Glutamatergic neuron (in vitro differentiated cells): ENCODE measurements around the gene GADD45GIP1. TPM values are rescaled to one million over a fixed set of nuclear protein-coding genes. Genes with fewer than 3 reads are reported as not detected.
"Not testable (repeated sequence)": the region's sequence is repeated elsewhere in the genome, so short reads cannot be mapped to it uniquely, and the experiment has no call there.

Source experiments
- DNase-seq: peaks from one replicate; pipeline ENCODE4 v3.0.0; 2022
- H3K27ac Mint-ChIP-seq: one replicate; pipeline ENCODE4 v1.8.0; 2020; ENCODE audit warnings: mild to moderate bottlenecking, mixed read lengths, inconsistent platforms; ENCODE audit not compliant: unreplicated experiment
- H3K27me3 Mint-ChIP-seq: one replicate; pipeline ENCODE4 v1.8.0; 2020; ENCODE audit warnings: mild to moderate bottlenecking, moderate library complexity, mixed read lengths, inconsistent platforms; ENCODE audit not compliant: unreplicated experiment
- H3K36me3 Mint-ChIP-seq: one replicate; pipeline ENCODE4 v1.8.0; 2020; ENCODE audit warnings: mild to moderate bottlenecking, mixed read lengths, inconsistent platforms; ENCODE audit not compliant: unreplicated experiment
- H3K4me1 Mint-ChIP-seq: one replicate; pipeline ENCODE4 v1.8.0; 2020; ENCODE audit warnings: mild to moderate bottlenecking, low read depth, mixed read lengths, inconsistent platforms; ENCODE audit not compliant: unreplicated experiment
- H3K4me3 Mint-ChIP-seq: one replicate; pipeline ENCODE4 v1.8.0; 2020; ENCODE audit warnings: mild to moderate bottlenecking, mixed read lengths, inconsistent platforms; ENCODE audit not compliant: unreplicated experiment
- H3K9me3 Mint-ChIP-seq: one replicate; pipeline ENCODE4 v1.8.0; 2020; ENCODE audit warnings: mild to moderate bottlenecking, moderate library complexity, mixed read lengths, inconsistent platforms; ENCODE audit not compliant: unreplicated experiment
- total RNA-seq: library from RNA; stranded (reverse); fragmentation: NEBNext Ultra II Directional; extraction: Animal tissue kit (Norgen Biotek cat#: 25700); gene quantifications from one replicate; pipeline ENCODE4 v1.2.1, GENCODE V29; 2021; ENCODE audit not compliant: unreplicated experiment
- TF ChIP-seq, protein P1 (sequence below): fragments of 200-600 bp; sonication (generic); IDR thresholded peaks from one replicate; pipeline ENCODE4 v1.5.0; 2021; ENCODE audit not compliant: partially characterized antibody, unreplicated experiment

GADD45GIP1 gene
- total RNA-seq, 1 donor from 2014 or later = 28.8 TPM

DNA sequence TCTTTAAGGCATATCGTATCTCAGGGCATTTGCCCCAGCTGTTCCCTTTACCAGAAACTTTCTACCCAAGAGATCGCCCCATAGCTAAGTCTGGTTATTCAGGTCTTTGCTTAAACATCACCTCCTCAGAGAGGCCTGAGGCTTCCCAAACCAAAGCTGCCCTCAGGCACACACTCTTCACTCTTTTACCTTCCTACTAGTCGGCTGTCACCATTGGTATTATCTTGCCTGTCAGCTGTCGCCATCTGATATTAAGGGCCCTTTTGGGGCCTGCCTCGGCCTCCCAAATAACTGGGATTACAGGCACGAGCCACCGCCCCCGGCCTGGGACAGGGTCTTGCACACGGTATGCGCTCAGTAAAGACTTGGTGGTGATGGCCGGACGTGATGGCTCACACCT, 1.0 kb downstream of the GADD45GIP1 start:
- no peak for DNase-seq
- no peaks in the 10 kb centered on the region for H3K36me3 Mint-ChIP-seq
- peaks cover 8% of the 10 kb centered on the region for H3K27me3 Mint-ChIP-seq
- peak overlapping the region; percentile 84 for H3K27ac Mint-ChIP-seq
- peaks cover 8% of the 10 kb centered on the region for H3K9me3 Mint-ChIP-seq
- H3K4me3 Mint-ChIP-seq = peak overlapping the region; percentile 95
- peaks cover 23% of the 10 kb centered on the region for H3K4me1 Mint-ChIP-seq
- TF ChIP-seq, protein P1, sequence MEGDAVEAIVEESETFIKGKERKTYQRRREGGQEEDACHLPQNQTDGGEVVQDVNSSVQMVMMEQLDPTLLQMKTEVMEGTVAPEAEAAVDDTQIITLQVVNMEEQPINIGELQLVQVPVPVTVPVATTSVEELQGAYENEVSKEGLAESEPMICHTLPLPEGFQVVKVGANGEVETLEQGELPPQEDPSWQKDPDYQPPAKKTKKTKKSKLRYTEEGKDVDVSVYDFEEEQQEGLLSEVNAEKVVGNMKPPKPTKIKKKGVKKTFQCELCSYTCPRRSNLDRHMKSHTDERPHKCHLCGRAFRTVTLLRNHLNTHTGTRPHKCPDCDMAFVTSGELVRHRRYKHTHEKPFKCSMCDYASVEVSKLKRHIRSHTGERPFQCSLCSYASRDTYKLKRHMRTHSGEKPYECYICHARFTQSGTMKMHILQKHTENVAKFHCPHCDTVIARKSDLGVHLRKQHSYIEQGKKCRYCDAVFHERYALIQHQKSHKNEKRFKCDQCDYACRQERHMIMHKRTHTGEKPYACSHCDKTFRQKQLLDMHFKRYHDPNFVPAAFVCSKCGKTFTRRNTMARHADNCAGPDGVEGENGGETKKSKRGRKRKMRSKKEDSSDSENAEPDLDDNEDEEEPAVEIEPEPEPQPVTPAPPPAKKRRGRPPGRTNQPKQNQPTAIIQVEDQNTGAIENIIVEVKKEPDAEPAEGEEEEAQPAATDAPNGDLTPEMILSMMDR = no peak

DNA sequence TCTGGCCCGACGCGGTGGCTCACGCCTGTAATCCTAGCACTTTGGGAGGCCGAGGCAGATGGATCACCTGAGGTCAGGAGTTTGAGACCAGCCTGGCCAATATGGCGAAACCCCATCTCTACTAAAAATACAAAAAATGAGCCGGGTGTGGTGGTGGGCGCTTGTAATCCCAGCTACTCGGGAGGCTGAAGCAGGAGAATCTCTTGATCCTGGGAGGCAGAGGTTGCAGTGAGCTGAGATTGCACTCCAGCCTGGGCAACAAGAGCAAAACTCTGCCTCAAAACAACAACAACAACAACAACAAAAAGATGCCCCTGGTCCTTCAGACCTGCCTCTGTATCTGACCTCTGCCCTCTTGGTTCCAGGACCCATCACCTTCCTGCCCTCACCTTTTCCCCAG, 1.4 kb downstream of the GADD45GIP1 start:
- peak overlapping the region; percentile 95 for H3K4me3 Mint-ChIP-seq

DNA sequence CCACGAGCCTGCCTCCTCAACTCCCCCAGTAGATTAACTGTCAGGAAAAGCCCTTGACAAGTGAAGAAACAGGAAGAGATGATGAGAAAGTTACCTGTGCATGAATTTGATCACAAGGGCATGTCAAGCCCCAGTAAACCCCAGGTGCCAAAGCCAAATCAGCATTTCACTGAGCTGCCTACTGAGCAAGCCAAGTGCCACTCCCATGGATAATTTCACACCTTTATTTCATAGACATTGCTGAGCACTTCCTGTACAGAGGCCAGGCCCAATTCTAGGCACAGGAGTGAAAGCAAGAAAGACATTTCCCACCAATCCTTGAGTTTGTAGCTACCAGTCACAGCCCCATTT, 2.4 kb downstream of the GADD45GIP1 start:
- H3K4me3 Mint-ChIP-seq = peak overlapping the region; percentile 81
- peaks cover 23% of the 10 kb centered on the region for H3K4me1 Mint-ChIP-seq
- H3K9me3 Mint-ChIP-seq = peaks cover 10% of the 10 kb centered on the region
- TF ChIP-seq, protein P1 = no peak
- no peak for DNase-seq
- peak overlapping the region; percentile 84 for H3K27ac Mint-ChIP-seq
- no peaks in the 10 kb centered on the region for H3K36me3 Mint-ChIP-seq
- peaks cover 9% of the 10 kb centered on the region for H3K27me3 Mint-ChIP-seq

More for the DNA sequence above, 1.4 kb downstream of the GADD45GIP1 start:
- not testable (repeated sequence) for H3K27me3 Mint-ChIP-seq, H3K9me3 Mint-ChIP-seq, H3K36me3 Mint-ChIP-seq, DNase-seq
- peak overlapping the region; percentile 87 for H3K27ac Mint-ChIP-seq
- peaks cover 23% of the 10 kb centered on the region for H3K4me1 Mint-ChIP-seq

DNA sequence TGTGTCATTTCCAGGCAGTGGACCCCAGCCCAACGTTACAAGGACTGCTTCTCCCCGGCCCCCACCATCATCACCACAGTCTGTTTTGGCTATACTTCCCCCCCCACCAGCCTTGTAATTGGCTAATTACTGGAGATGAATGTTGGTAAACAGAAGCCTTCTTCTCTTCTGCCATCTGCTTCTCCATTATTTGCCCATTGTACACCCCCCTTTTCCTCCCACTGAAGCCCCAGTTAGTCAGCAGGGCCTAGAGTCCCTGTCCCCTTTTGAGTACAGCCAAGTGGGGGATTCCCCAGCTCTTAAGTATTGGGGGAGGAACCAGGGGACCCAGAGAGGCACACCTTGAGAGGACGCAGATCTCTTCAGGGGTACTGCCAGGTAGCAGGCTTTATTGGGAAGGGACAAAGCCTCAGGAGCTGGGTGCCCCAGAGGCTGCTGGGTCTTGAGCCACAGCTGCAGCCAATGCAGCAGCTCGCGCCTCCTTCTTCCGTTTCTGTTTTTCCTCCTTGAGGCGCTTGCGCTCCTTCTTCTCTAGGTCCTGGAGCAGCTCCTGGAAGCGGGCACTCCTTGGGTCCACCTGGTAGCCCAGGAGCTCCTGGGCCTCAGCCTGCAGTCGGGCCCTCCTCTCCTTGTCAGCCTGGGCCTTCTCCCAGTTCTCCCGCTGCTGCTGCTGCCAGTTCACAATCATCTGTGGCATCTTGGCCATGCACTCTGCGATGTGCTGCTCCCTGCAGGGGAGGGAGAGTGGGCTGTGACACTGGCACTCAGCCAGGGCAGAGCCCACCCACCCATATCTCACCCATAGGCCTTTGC, 3.0 kb downstream of the GADD45GIP1 start:
- TF ChIP-seq, protein P1 = no peak
- Mint-ChIP-seq H3K36me3 (no peaks in the 10 kb centered on the region), H3K27ac (peak overlapping the region; percentile 84), H3K4me1 (peaks cover 23% of the 10 kb centered on the region), H3K4me3 (peak overlapping the region; percentile 81), H3K9me3 (peaks cover 10% of the 10 kb centered on the region), H3K27me3 (peaks cover 9% of the 10 kb centered on the region)
- no peak for DNase-seq

DNA sequence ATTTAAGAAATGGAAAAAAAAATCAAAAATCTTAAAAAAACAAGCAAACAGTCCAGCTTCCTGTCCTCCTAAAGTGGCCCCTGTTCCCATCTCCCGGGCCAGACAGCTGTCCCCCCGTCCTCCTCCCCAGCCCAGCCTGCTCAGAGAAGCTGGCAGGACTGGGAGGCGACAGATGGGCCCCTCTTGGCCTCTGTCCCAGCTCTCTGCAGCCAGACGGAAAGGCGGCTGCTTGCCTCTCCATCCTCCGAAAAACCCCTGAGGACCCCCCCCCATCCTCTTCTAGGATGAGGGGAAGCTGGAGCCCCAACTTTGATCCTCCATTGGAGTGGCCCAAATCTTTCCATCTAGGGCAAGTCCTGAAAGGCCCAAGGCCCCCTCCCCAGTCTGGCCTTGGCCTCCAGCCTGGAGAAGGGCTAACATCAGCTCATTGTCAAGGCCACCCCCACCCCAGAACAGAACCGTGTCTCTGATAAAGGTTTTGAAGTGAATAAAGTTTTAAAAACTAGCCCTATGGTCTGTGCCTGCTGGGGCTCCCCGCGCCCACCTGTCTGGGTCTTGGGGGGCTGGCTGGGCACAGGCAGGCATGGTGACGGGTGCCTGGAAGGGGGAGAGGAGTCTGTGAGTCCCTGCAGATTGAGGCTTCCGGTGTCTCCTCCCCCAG, 3.8 kb downstream of the GADD45GIP1 start:
- Mint-ChIP-seq H3K4me1 (peaks cover 23% of the 10 kb centered on the region), H3K4me3 (peak overlapping the region; percentile 64), H3K36me3 (no peaks in the 10 kb centered on the region), H3K9me3 (peaks cover 12% of the 10 kb centered on the region), H3K27me3 (peaks cover 10% of the 10 kb centered on the region), H3K27ac (peak overlapping the region; percentile 84)
- TF ChIP-seq, protein P1 = no peak
- no peak for DNase-seq
